CD4-positive, alpha-beta T cell (primary cell): Measurements from ENCODE around the gene SHLD3. TPM values are rescaled to one million over a fixed set of nuclear protein-coding genes. Genes with fewer than 3 reads are reported as not detected.
A peak's percentile ranks its signal among the peaks of the same experiment; 100 is the strongest.
"Not testable (repeated sequence)": the region's sequence is repeated elsewhere in the genome, so short reads cannot be mapped to it uniquely, and the experiment has no call there.

Experiments
- ATAC-seq: fragments of 200-7000 bp; cut with Tn5 transposase; one replicate; pipeline ENCODE4 v1.10.0; 2022; ENCODE audit warnings: mild to moderate bottlenecking; ENCODE audit not compliant: poor library complexity
- CTCF ChIA-PET: fragments of 350-600 bp; sonication (Branson Sonifier 250); formaldehyde crosslinking; loops from one replicate; lab custom pipeline; 2021; ENCODE audit warnings: antibody characterized with exemption, inconsistent platforms; lab: Charles Lee
- POLR2A ChIA-PET: fragments of 350-600 bp; sonication (Branson Sonifier 250); formaldehyde crosslinking; loops from one replicate; lab custom pipeline; 2021; ENCODE audit warnings: antibody characterized with exemption, inconsistent platforms; lab: Charles Lee
- DNase-seq, 14 experiments: peaks; one replicate each; pipeline ENCODE4 v3.0.0-alpha.2; 2013 to 2020; ENCODE audit warnings: mixed read lengths in 2 of 14
- H3K27ac ChIP-seq, 2 donors: one replicate each; pipeline versions ENCODE4 v1.5.1 to v1.7.0; 2013; ENCODE audit warnings: low read length in 2 of 2, low read depth in 1 of 2, mild to moderate bottlenecking in 1 of 2
- H3K27me3 ChIP-seq, 2 experiments: 1 replicate in 1 of 2; 2 replicates in 1 of 2; pipeline versions ENCODE4 v1.6.1 to v1.7.0; 2013; ENCODE audit warnings: low read length in 2 of 2, control low read depth in 1 of 2, mild to moderate bottlenecking in 1 of 2, moderate library complexity in 1 of 2; ENCODE audit not compliant: insufficient read depth in 2 of 2, control insufficient read depth in 1 of 2
- H3K36me3 ChIP-seq: one replicate; pipeline ENCODE4 v1.6.1; 2013; ENCODE audit warnings: low read length, control low read depth; ENCODE audit not compliant: insufficient read depth
- H3K4me1 ChIP-seq: one replicate; pipeline ENCODE4 v1.6.1; 2013; ENCODE audit warnings: low read length, control low read depth; ENCODE audit not compliant: insufficient read depth
- H3K4me3 ChIP-seq: one replicate; pipeline ENCODE4 v1.5.1; 2013; ENCODE audit warnings: mild to moderate bottlenecking, low read length, moderate library complexity
- H3K9me3 ChIP-seq, 2 experiments: 1 replicate in 1 of 2; 2 replicates in 1 of 2; pipeline versions ENCODE4 v1.6.1 to v1.7.0; 2013; ENCODE audit warnings: low read length in 2 of 2, mild to moderate bottlenecking in 2 of 2, control low read depth in 1 of 2, moderate library complexity in 1 of 2; ENCODE audit not compliant: control insufficient read depth in 1 of 2, insufficient read depth in 1 of 2
- H3K27ac Mint-ChIP-seq: one replicate; pipeline ENCODE4 v1.8.0; 2020; ENCODE audit warnings: mixed read lengths
- H3K27me3 Mint-ChIP-seq: one replicate; pipeline ENCODE4 v1.8.0; 2021; ENCODE audit warnings: mixed read lengths
- H3K36me3 Mint-ChIP-seq: one replicate; pipeline ENCODE4 v1.8.0; 2021; ENCODE audit warnings: low read depth, mixed read lengths
- H3K4me1 Mint-ChIP-seq: one replicate; pipeline ENCODE4 v1.8.0; 2021; ENCODE audit warnings: low read depth, mixed read lengths
- H3K4me3 Mint-ChIP-seq: one replicate; pipeline ENCODE4 v1.8.0; 2020; ENCODE audit warnings: mild to moderate bottlenecking, mixed read lengths
- H3K9me3 Mint-ChIP-seq: one replicate; pipeline ENCODE4 v1.8.0; 2020; ENCODE audit warnings: mixed read lengths
- intact Hi-C, 2 experiments: fragments of 100-400 bp; cut with DNase I in 1 of 2; cut with micrococcal nuclease in 1 of 2; formaldehyde crosslinking; loops; one replicate each; pipeline versions ENCODE4 v1.15.1 to v1.9.0; 2023 to 2025; cut with DNase I, micrococcal nuclease
- total RNA-seq, 174 experiments: library from RNA in 2 of 174; stranded (reverse) in 2 of 174; gene quantifications; one replicate each; pipeline ENCODE4 v1.2.3 and lab custom pipeline; 2021 to 2026
- TF ChIP-seq, protein P1 (sequence below): fragments of 200-600 bp; IDR thresholded peaks from one replicate; pipeline ENCODE4 v1.8.0; 2022; ENCODE audit warnings: antibody characterized with exemption, mild to moderate bottlenecking

Gene SHLD3
- total RNA-seq, 2 experiments from 2014 or later: 11.5 to 11.7 TPM

DNA sequence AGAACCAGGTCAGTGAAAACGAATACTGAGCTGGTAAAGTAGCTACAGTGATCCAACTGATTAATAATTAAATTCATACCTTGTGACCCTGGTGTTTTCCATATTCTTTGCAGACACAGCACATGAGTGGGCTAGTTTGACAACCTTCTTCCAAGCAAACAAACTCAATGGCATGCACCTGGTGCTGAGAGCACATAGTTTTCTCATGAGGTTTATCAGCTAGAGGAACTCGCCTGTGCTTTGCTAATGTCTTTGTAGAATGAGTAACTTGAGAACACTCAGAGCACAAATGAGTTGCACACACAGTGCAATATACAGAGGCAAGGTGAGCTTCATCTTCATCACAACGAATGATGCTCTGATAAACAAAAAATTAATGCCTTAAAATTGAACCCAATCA lies 13.3 kb upstream of the SHLD3 start:
- Mint-ChIP-seq H3K27me3 (no peaks in the 10 kb centered on the region), H3K27ac (no peak overlapping the region), H3K9me3 (no peaks in the 10 kb centered on the region), H3K4me3 (no peak overlapping the region), H3K36me3 (peaks cover 88% of the 10 kb centered on the region), H3K4me1 (peaks cover 10% of the 10 kb centered on the region)
- Histone ChIP-seq H3K4me3 (no peak overlapping the region), H3K27me3 (no peaks in the 10 kb centered on the region), H3K9me3 (no peaks in the 10 kb centered on the region), H3K36me3 (peaks cover 88% of the 10 kb centered on the region), H3K4me1 (no peaks in the 10 kb centered on the region), H3K27ac (no peak overlapping the region)
- ChIA-PET CTCF (no interaction called here), POLR2A (interaction anchor here (0.7 to 1.2 kb wide), 4 partner anchors 8 to 843 kb away, joined by 3 read pairs; partner anchors contain the start of genes CENPK, PPWD1 and SREK1IP1)
- ATAC-seq (no peak), DNase-seq (no peak)
- TF ChIP-seq, protein P1, sequence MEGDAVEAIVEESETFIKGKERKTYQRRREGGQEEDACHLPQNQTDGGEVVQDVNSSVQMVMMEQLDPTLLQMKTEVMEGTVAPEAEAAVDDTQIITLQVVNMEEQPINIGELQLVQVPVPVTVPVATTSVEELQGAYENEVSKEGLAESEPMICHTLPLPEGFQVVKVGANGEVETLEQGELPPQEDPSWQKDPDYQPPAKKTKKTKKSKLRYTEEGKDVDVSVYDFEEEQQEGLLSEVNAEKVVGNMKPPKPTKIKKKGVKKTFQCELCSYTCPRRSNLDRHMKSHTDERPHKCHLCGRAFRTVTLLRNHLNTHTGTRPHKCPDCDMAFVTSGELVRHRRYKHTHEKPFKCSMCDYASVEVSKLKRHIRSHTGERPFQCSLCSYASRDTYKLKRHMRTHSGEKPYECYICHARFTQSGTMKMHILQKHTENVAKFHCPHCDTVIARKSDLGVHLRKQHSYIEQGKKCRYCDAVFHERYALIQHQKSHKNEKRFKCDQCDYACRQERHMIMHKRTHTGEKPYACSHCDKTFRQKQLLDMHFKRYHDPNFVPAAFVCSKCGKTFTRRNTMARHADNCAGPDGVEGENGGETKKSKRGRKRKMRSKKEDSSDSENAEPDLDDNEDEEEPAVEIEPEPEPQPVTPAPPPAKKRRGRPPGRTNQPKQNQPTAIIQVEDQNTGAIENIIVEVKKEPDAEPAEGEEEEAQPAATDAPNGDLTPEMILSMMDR: no peak
- intact Hi-C loops: no loop called here

DNA sequence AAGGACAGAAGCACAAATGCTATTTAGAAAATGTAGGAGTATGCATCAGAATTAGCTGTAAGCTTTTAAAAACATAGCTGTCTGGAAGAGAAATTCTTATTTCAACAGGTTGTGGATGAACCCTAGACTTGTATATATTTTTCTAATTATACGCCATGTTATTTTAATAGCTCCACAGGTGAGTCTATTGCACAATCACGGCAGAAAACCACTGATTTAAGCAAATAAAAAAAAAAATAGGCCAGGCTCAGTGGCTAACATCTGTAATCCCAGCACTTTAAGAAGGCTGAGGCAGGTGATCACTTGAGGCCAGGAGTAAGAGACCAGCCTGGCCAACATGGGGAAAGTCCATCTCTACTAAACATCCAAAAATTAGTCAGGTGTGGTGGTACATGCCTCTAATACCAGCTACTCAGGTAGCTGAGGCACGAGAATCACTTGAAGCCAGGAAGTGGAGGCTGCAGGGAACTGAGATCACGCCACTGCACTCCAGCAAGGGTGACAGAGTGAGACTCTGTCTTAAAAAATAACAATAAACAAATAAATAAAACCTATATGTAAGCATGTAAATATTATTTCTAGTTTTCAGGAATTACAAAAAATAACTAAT lies 12.4 kb upstream of the SHLD3 start:
- ATAC-seq (no peak), DNase-seq (no peak)
- peaks cover 10% of the 10 kb centered on the region for H3K4me1 Mint-ChIP-seq
- no peaks in the 10 kb centered on the region for H3K4me1 ChIP-seq
- ChIA-PET POLR2A (interaction anchor here (0.6 to 1.4 kb wide), 4 partner anchors 7 to 126 kb away, joined by 3 to 6 read pairs (median 3); partner anchors contain the start of genes CENPK and PPWD1), CTCF (no interaction called here)
- peaks cover 84% of the 10 kb centered on the region for H3K36me3 Mint-ChIP-seq
- no peak overlapping the region for H3K27ac ChIP-seq
- no peaks in the 10 kb centered on the region for H3K9me3 Mint-ChIP-seq
- H3K4me3 ChIP-seq: no peak overlapping the region
- no peaks in the 10 kb centered on the region for H3K27me3 Mint-ChIP-seq
- H3K27ac Mint-ChIP-seq: no peak overlapping the region
- intact Hi-C loops: no loop called here
- no peaks in the 10 kb centered on the region for H3K9me3 ChIP-seq
- H3K36me3 ChIP-seq: peaks cover 88% of the 10 kb centered on the region
- no peak overlapping the region for H3K4me3 Mint-ChIP-seq
- no peaks in the 10 kb centered on the region for H3K27me3 ChIP-seq
- TF ChIP-seq, protein P1: no peak

DNA sequence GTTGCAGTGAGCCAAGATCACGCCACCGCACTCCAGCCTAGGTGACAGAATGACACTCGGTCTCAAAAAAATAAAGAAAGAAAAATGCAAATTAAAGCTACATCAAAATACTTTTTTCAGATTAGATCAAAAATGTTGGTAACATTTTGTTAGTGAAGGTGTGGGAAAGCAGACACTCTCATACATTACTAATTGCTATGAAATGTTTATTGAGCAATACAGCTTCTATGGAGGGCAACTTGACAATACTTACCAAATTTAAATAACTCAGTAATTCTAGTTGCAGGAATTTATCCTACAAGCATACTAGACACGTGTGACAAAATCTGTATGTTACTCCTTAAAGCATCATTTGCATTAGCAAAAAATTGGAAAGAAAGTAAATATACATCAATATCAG lies 4.8 kb upstream of the SHLD3 start:
- no peak overlapping the region for H3K27ac ChIP-seq
- intact Hi-C loops: no loop called here
- peaks cover 65% of the 10 kb centered on the region for H3K4me1 Mint-ChIP-seq
- CTCF ChIA-PET: no interaction called here
- no peak overlapping the region for H3K4me3 ChIP-seq
- H3K36me3 Mint-ChIP-seq: peaks cover 56% of the 10 kb centered on the region
- H3K4me3 Mint-ChIP-seq: no peak overlapping the region
- no peak overlapping the region for H3K27ac Mint-ChIP-seq
- H3K4me1 ChIP-seq: peaks cover 14% of the 10 kb centered on the region
- ATAC-seq (no peak), DNase-seq (no peak)
- H3K9me3 ChIP-seq: no peaks in the 10 kb centered on the region
- no peaks in the 10 kb centered on the region for H3K9me3 Mint-ChIP-seq
- no peaks in the 10 kb centered on the region for H3K27me3 Mint-ChIP-seq
- H3K27me3 ChIP-seq: no peaks in the 10 kb centered on the region
- H3K36me3 ChIP-seq: peaks cover 28% of the 10 kb centered on the region
- TF ChIP-seq, protein P1: no peak
- POLR2A ChIA-PET: interaction anchor here (0.7 kb wide), 1 partner anchor 8 kb away, joined by 3 read pairs; no protein-coding TSS in a partner anchor

DNA sequence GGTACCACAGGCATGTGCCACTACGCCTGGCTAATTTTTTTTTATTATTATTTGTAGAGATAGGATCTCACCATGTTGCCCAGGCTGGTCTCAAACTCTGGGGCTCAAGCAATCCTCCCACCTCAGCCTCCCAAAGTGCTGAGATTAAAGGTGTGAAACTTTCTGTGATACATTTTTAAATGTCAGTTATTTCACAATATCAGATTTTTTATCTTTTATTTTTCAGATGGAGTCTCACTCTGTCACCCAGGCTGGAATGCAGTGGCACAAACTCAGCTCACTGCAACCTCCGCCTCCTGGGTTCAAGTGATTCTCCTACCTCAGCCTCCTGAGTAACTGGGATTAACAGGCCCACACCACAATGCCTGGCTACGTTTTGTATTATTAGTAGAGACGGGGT lies 2.9 kb upstream of the SHLD3 start:
- intact Hi-C loops: loop anchor here in 1 of 2 experiments (2.0 kb wide), 1 partner anchor 57 kb away; no protein-coding TSS in a partner anchor
- DNase-seq, H3K27ac ChIP-seq, H3K27me3 ChIP-seq, ATAC-seq, H3K27me3 Mint-ChIP-seq, H3K4me3 ChIP-seq, CTCF ChIA-PET, H3K9me3 ChIP-seq, H3K9me3 Mint-ChIP-seq: not testable (repeated sequence)
- POLR2A ChIA-PET: interaction anchor here (0.8 to 1.2 kb wide), 2 partner anchors 36 to 59 kb away, joined by 3 read pairs; partner anchors contain the start of genes CENPK and PPWD1
- Mint-ChIP-seq H3K27ac (peak overlapping the region; percentile 99), H3K4me3 (peak overlapping the region; percentile 99), H3K4me1 (peaks cover 68% of the 10 kb centered on the region), H3K36me3 (peaks cover 53% of the 10 kb centered on the region)
- peaks cover 11% of the 10 kb centered on the region for H3K36me3 ChIP-seq
- peaks cover 29% of the 10 kb centered on the region for H3K4me1 ChIP-seq
